PFSK-1 (cell line): ENCODE measurements around the gene ENOPH1. TPM values are rescaled to one million over a fixed set of nuclear protein-coding genes. Genes with fewer than 3 reads are reported as not detected.

Source experiments
- FOXP2 ChIP-seq: optimal IDR thresholded peaks from 2 replicates; pipeline ENCODE3; 2011; ENCODE audit warnings: borderline replicate concordance, control low read depth, inconsistent platforms; ENCODE audit not compliant: insufficient read depth; ENCODE audit errors: extremely low read length, extremely low read depth
- POLR2AphosphoS5 ChIP-seq: IDR thresholded peaks from 2 replicates; pipeline ENCODE4 v1.6.1; 2012; ENCODE audit warnings: low read depth, mild to moderate bottlenecking, control low read depth, low read length, moderate library complexity
- SIN3A ChIP-seq: IDR thresholded peaks from 2 replicates; pipeline ENCODE4 v1.6.1; 2012; ENCODE audit warnings: mild to moderate bottlenecking, low read length, moderate library complexity, borderline replicate concordance; ENCODE audit not compliant: insufficient read depth
- TAF1 ChIP-seq: IDR thresholded peaks from 2 replicates; pipeline ENCODE4 v1.6.1; 2012; ENCODE audit warnings: low read length, control low read depth, borderline replicate concordance; ENCODE audit not compliant: insufficient read depth
- polyA plus RNA-seq: library from polyadenylated mRNA; unstranded; fragments of >200 nt; gene quantifications from one replicate; pipeline ENCODE4 v1.2.1, GENCODE V29; 2012; ENCODE audit warnings: low read depth, missing spikeins; ENCODE audit not compliant: insufficient read length
- TF ChIP-seq, protein P1 (sequence below), 2 experiments: IDR thresholded peaks; 2 replicates each; pipeline versions ENCODE4 v1.6.1 to v1.8.0; 2011 to 2012; ENCODE audit warnings: low read depth in 2 of 2, low read length in 2 of 2, control low read depth in 1 of 2, inconsistent platforms in 1 of 2, mild to moderate bottlenecking in 1 of 2, moderate library complexity in 1 of 2; ENCODE audit not compliant: insufficient read depth in 1 of 2

The ENOPH1 gene
- 44.8 TPM for polyA plus RNA-seq

DNA sequence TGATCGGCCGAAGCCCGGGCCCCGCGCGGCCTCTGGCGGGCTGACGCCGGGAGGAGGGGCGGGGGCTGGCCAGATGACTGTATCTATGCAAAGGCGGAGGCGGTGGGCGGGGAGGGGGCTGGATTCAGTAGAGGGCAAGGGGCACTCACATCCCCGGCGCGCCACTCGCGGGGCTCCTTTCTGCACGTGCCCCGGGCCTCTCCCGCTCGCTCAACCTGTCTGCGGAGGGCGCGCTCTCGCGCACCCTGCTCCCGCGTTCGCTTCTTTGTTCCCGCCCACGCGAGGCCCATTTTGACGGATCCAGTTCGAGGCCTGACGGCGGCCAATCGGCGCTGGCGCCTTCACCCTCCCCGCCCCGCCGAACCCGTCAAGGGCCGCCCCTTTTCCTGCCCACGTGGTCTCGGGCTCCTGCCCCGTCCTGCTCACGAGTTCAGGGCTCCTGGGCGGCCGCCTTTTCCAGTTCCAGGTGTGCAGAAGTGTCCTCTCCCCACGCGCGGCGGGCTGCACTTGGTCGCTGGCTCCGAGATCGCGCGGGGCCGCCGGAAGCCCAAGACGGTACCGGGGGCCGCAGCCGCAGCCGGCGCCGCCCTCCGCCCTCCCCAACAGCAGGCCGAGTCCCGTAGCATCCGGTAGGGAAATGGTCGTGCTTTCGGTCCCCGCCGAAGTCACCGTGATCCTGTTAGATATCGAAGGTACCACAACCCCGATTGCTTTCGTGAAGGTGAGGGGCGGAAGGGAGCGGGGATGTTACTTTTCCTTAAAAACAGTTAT lies at the start of gene ENOPH1, which contains the start of gene HNRNPDL:
Gene ENOPH1 (plus strand): TSS at position 398 of the 771 bp plus-strand sequence. CDS start 240 bp downstream, at position 638.
Gene HNRNPDL (minus strand): TSS at position 270 of the 771 bp plus-strand sequence. CDS start 772 bp downstream, outside the sequence.
- no peak; the same call in 1 of the 2 replicates for TF ChIP-seq TAF1
- TF ChIP-seq, protein P1, sequence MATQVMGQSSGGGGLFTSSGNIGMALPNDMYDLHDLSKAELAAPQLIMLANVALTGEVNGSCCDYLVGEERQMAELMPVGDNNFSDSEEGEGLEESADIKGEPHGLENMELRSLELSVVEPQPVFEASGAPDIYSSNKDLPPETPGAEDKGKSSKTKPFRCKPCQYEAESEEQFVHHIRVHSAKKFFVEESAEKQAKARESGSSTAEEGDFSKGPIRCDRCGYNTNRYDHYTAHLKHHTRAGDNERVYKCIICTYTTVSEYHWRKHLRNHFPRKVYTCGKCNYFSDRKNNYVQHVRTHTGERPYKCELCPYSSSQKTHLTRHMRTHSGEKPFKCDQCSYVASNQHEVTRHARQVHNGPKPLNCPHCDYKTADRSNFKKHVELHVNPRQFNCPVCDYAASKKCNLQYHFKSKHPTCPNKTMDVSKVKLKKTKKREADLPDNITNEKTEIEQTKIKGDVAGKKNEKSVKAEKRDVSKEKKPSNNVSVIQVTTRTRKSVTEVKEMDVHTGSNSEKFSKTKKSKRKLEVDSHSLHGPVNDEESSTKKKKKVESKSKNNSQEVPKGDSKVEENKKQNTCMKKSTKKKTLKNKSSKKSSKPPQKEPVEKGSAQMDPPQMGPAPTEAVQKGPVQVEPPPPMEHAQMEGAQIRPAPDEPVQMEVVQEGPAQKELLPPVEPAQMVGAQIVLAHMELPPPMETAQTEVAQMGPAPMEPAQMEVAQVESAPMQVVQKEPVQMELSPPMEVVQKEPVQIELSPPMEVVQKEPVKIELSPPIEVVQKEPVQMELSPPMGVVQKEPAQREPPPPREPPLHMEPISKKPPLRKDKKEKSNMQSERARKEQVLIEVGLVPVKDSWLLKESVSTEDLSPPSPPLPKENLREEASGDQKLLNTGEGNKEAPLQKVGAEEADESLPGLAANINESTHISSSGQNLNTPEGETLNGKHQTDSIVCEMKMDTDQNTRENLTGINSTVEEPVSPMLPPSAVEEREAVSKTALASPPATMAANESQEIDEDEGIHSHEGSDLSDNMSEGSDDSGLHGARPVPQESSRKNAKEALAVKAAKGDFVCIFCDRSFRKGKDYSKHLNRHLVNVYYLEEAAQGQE (IDR thresholded peaks at IDR 0.05; ENCODE audit: insufficient read depth in 1 of 2, low read depth in 2 of 2, low read length in 2 of 2), result no peak
- TF ChIP-seq POLR2AphosphoS5, result peak; percentile 78

DNA sequence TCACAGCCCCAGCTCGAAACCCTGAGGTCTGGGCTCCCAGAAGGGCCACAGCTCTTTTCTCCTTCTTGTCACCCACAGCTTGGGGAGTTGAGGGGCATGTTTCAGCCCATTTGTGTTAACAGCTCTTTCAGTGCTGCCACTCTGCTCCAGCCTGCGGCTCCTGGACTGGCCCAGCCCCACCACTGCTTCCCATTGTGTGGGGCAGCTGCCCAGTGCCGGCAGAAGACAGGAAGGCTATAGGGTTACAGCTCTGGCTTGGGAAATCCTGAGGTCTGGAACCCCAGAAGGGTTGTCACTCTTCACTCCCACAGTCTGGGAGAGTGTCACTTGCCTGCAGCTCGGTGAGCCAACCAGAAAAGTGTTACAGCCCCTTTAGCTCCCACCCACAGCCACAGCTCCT lies 49.6 kb upstream of the ENOPH1 start:
- TF ChIP-seq, protein P1 (IDR thresholded peaks at IDR 0.05; ENCODE audit: insufficient read depth in 1 of 2, low read depth in 2 of 2, low read length in 2 of 2), result no peak
- TF ChIP-seq SIN3A, result no peak
- TF ChIP-seq TAF1, result no peak
- TF ChIP-seq FOXP2, result no peak

DNA sequence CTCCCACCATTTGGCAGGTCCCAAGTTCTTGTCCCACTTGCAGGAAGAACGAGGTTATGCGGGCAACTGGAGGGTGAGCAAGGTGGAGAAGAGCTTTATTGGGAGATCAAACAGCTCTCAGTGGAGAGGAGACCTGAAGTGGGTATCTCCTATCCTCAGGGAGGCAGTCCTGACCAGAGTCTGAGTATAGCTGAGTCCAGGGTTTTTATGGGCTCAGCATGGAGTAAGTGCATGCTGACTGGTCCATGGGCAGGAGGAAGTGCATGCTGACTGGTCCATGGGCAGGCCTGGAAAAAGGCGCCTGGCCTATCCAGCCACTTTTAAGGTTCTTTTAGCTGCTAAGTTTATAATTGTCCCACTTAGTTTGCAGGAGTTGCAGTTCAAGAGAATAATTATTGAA lies 49.2 kb upstream of the ENOPH1 start:
- TF ChIP-seq SIN3A, result no peak
- TF ChIP-seq, protein P1 (IDR thresholded peaks at IDR 0.05; ENCODE audit: insufficient read depth in 1 of 2, low read depth in 2 of 2, low read length in 2 of 2), result no peak
- TF ChIP-seq FOXP2, result no peak
- no peak for TF ChIP-seq POLR2AphosphoS5
- TF ChIP-seq TAF1, result no peak

DNA sequence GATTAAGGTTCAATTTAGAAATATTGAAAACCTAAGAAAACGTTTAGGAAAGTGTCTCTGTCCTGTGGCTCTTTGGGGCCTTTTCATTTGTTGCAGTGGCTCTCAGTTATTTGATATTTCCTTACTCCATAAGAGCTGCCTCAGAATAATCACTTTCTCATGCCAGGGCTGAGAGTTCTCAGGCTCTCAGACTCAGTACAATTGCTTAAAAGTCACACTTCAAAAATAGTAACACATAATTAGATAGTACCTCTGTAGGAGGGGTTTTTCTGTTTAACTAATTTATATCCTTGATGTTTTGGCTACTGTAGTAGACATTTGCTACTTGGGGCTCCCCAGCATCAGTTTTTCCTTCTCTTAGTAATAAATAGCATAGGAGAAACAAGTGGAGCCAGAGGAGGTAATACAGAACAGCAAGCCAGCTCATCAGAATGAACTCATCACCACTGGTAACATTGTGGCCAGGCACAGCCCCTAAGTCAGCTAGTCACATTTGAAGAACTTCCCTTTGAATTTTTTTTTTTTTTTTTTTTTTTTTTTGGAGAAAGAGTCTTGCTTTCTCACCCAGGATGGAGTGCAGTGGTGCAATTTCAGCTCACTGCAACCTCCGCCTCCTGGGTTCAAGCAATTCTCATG lies 48.6 kb upstream of the ENOPH1 start:
- no peak for TF ChIP-seq TAF1
- TF ChIP-seq FOXP2, result no peak
- no peak for TF ChIP-seq SIN3A
- TF ChIP-seq, protein P1 (IDR thresholded peaks at IDR 0.05; ENCODE audit: insufficient read depth in 1 of 2, low read depth in 2 of 2, low read length in 2 of 2), result no peak
- no peak for TF ChIP-seq POLR2AphosphoS5

DNA sequence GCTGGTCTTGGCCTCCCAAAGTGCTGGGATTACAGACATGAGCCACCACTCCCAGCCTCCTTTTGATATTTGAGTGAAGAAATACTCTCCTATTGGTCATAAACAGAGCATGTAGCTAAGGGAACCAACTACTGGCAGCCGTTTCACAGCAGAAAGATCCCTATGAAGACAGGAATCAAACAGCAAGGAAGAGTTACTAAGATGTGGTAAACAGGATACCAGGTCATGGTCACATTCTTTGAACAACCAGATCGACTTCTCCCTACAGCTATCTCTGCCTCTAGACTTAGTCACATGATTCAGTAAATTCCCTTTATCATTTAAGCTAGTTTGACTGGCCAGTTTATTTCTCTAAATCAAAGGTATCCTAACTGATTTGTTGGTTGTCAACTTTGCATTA lies 47.6 kb upstream of the ENOPH1 start:
- TF ChIP-seq, protein P1 (IDR thresholded peaks at IDR 0.05; ENCODE audit: insufficient read depth in 1 of 2, low read depth in 2 of 2, low read length in 2 of 2), result no peak
- TF ChIP-seq SIN3A (no peak), FOXP2 (no peak), TAF1 (no peak), POLR2AphosphoS5 (no peak)
